HG03280 (cell line): Measurements from ENCODE around the gene NT5M.

Source experiments
- ATAC-seq: cut with Tn5 transposase; IDR thresholded peaks from one replicate; pipeline ENCODE4 v1.9.1; 2021; ENCODE audit warnings: mild to moderate bottlenecking, moderate library complexity; ENCODE audit not compliant: unreplicated experiment

Gene NT5M

GRCh38 chr17:17387498-17388362, 84.6 kb downstream of the NT5M start:
- no peak for ATAC-seq

GRCh38 chr17:17388657-17389496, 85.7 kb downstream of the NT5M start:
- no peak for ATAC-seq

DNA sequence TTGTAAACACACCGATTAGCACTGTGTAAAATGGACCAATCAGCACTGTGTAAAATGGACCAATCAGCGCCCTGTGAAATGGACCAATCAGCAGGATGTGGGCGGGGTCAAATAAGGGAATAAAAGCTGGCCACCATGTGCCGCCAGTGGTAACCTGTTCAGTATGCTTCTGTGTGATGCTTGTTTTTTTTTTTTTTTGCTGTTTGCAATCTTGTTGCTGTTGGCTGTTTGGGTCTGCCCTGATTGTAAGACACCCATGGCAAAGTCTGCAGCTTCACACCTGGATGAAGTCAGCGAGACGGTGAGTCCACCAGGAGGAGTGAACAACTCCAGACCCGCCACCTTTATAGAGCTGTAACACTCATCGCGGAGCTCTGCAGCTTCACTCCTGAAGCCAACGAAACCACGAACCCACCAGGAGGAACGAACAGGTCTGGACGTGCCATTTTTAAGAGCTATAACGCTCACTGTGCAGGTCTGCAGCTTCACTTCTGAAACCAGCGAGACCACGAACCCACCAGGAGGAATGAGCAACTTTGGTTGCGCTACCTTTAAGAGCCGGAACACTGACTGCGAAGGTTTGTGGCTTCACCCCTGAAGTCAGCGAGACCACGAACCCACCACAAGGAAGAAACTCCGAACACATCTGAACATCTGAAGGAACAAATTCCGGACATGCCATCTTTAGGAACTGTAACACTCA, 88.6 kb downstream of the NT5M start:
- ATAC-seq: no peak

DNA sequence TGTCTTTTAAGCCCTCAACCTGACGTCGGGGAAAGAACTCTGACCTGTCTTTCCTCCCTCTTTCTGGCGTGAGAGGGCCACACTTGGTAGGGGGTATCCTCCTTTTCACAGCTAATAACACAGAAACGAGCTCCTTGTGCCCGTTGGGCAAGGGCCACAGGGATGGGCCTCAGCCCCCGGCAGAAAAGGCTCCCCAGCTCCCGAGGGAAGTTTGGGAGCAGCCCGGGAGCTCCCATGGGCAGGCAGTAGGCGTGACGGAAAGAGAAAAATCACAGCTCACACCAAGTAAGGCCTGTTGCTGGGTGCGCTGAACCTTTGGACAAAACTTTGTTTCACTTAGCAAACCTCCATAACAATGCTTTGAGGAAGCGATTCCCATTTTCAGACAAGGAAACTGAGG, 90.8 kb downstream of the NT5M start:
- no peak for ATAC-seq

DNA sequence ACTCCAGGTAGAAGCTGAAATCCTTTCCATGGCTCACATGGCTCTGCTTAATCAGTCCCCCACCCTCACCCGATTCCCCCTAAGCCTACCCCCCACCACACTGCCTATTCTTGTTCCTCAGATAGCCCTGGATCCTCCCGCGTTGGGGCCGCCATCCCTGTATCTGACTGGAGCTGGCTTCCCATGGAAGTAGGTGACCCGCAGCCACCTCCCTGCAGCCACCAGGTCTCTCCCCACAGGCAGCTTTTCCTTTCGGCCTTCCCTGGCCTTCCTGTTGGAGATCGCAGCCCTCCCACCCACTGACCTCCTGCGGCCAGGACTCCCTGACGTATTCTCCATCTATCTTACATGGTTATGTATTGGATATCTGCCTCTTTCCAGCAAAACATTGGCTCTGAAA, 91.3 kb downstream of the NT5M start:
- no peak for ATAC-seq

- ATAC-seq: no peak
These were observed 92.2 kb downstream of the NT5M start for GRCh38 chr17:17395246-17395802.

GRCh38 chr17:17395885-17396284, 92.7 kb downstream of the NT5M start:
- no peak for ATAC-seq
